Hepatocyte (in vitro differentiated cells): ENCODE measurements around the gene IFNGR2. TPM values are rescaled to one million over a fixed set of nuclear protein-coding genes. Genes with fewer than 3 reads are reported as not detected.

ENCODE experiments used
- DNase-seq: peaks from one replicate; pipeline ENCODE4 v3.0.0-alpha.2; 2016; ENCODE audit warnings: low spot score
- H2AFZ ChIP-seq: fragments of 200-600 bp; sonication (generic); 2 replicates; pipeline ENCODE4 v1.6.0; 2016; ENCODE audit warnings: antibody characterized with exemption, mild to moderate bottlenecking
- H3K27ac ChIP-seq: fragments of 200-600 bp; sonication (generic); 2 replicates; pipeline ENCODE4 v1.5.1; 2016; ENCODE audit warnings: mild to moderate bottlenecking
- H3K27me3 ChIP-seq: fragments of 200-600 bp; sonication (generic); 2 replicates; pipeline ENCODE4 v1.6.1; 2016
- H3K36me3 ChIP-seq: fragments of 200-600 bp; sonication (generic); replicated peaks from 2 replicates; pipeline ENCODE4 v1.5.1; 2016; ENCODE audit warnings: low read depth; ENCODE audit not compliant: insufficient read depth
- H3K4me1 ChIP-seq: fragments of 200-600 bp; sonication (generic); 2 replicates; pipeline ENCODE4 v1.5.1; 2016; ENCODE audit warnings: mild to moderate bottlenecking, moderate library complexity; ENCODE audit not compliant: insufficient read depth
- H3K4me2 ChIP-seq: fragments of 200-600 bp; sonication (generic); 2 replicates; pipeline ENCODE4 v1.6.0; 2016
- H3K4me3 ChIP-seq: fragments of 200-600 bp; sonication (generic); 2 replicates; pipeline ENCODE4 v1.5.1; 2016; ENCODE audit warnings: mild to moderate bottlenecking
- H3K79me2 ChIP-seq: fragments of 200-600 bp; sonication (generic); 2 replicates; pipeline ENCODE4 v1.6.0; 2017; ENCODE audit warnings: mild to moderate bottlenecking
- H3K9me2 ChIP-seq: fragments of 200-600 bp; sonication (generic); replicated peaks from 2 replicates; pipeline ENCODE4 v1.6.0; 2017; ENCODE audit warnings: mild to moderate bottlenecking; ENCODE audit not compliant: insufficient read depth
- H3K9me3 ChIP-seq: fragments of 200-600 bp; sonication (generic); 2 replicates; pipeline ENCODE4 v1.5.1; 2016; ENCODE audit warnings: low read depth, mild to moderate bottlenecking
- H4K20me1 ChIP-seq: fragments of 200-600 bp; sonication (generic); 2 replicates; pipeline ENCODE4 v1.6.0; 2016; ENCODE audit warnings: mild to moderate bottlenecking; ENCODE audit not compliant: insufficient read depth, poor library complexity, severe bottlenecking
- CTCF ChIP-seq: fragments of 200-600 bp; sonication (generic); IDR thresholded peaks from 2 replicates; pipeline ENCODE4 v1.5.1; 2016; ENCODE audit warnings: antibody characterized with exemption, mild to moderate bottlenecking; ENCODE audit not compliant: poor library complexity
- EZH2 ChIP-seq: fragments of 200-600 bp; sonication (generic); IDR thresholded peaks from 2 replicates; pipeline ENCODE4 v1.6.1; 2016; ENCODE audit warnings: antibody characterized with exemption, mild to moderate bottlenecking, borderline replicate concordance
- EZH2phosphoT487 ChIP-seq: fragments of 200-600 bp; sonication (generic); IDR thresholded peaks from one replicate; pipeline ENCODE4 v1.6.1; 2018; ENCODE audit warnings: antibody characterized with exemption, mild to moderate bottlenecking, low read depth, moderate library complexity; ENCODE audit not compliant: unreplicated experiment, severe bottlenecking
- WGBS: methylation state at CpG from one replicate; pipeline ENCODE4 v1.1.6; 2016; ENCODE audit warnings: low lambda C conversion rate; ENCODE audit errors: missing lambda C conversion rate; 5-methylcytosine and 5-hydroxymethylcytosine counted together
- polyA plus RNA-seq: library from polyadenylated mRNA; unstranded; fragments of >200 nt; fragmentation: Nextera tagmentation; extraction: Ambion mirVana; gene quantifications from 2 replicates; pipeline ENCODE4 v1.2.1, GENCODE V29; 2016
- total RNA-seq: library from RNA; depleted of rRNA; stranded (reverse); fragments of >200 nt; gene quantifications from 2 replicates; pipeline ENCODE4 v1.2.3, GENCODE V29; 2014

IFNGR2 gene
- total and polyA plus RNA-seq, 2 experiments from 2014 or later = 53.4 to 66.7 TPM

DNA sequence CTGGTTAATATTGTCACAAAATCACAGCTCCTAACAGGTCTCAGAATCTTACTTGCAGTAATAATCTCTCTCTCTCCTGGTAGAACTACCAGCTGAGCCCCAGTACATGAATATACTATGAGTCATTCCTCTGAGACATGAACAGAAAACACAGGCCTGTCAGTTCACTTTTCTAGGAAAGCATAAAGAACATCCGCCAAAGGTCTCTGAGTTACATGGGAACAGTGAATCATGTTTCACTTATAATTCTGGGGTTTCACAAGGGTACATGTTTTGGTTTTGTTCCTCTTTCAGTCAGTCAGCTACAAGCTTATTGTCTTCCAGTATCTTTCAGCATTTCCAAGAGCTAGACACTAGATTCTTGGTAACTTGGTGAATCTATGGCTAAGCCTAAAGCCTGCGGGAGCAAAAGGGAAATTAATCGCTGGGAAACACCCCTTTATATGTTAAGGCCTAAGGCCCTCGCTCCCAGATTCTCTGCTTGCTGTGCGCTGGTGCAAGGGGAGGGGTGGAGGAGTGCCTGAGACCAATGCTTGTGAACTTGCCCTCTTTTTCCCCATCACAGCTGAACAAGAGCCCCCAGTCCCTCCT lies 31.7 kb downstream of the IFNGR2 start:
- Histone ChIP-seq H3K4me2 (no peak overlapping the region), H3K4me3 (no peak overlapping the region), H3K79me2 (no peaks in the 10 kb centered on the region), H3K27me3 (no peaks in the 10 kb centered on the region), H4K20me1 (no peaks in the 10 kb centered on the region), H2AFZ (no peak overlapping the region), H3K9me2 (no peaks in the 10 kb centered on the region), H3K4me1 (peaks cover 3% of the 10 kb centered on the region), H3K27ac (peak overlapping the region; percentile 61), H3K36me3 (no peaks in the 10 kb centered on the region), H3K9me3 (no peaks in the 10 kb centered on the region)
- 87% methylated on average over 5 of the region's 5 CpGs for WGBS
- peak; percentile 68 for DNase-seq
- TF ChIP-seq EZH2 (no peak), EZH2phosphoT487 (no peak), CTCF (no peak)

DNA sequence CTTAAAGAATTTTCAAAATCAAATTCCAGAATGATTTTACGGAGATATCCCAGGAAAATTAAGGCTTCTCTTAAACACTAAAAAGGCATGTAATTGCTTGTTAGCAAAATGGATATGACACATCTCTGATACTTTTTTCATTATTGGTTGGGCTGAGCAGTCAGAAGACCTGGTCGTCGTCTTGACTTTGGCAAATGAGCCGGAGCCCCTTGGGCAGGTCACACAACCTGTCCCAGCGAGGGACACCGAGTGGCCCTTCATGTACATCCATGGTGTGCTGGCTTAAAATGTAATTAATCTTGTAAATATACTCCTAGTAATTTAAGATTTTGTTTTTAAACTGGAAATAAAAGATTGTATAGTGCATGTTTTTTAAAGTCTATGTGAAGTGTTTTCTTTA lies 33.9 kb downstream of the IFNGR2 start:
- 85% methylated on average over 6 of the region's 6 CpGs for WGBS
- Histone ChIP-seq H3K27me3 (no peaks in the 10 kb centered on the region), H3K79me2 (no peaks in the 10 kb centered on the region), H2AFZ (no peak overlapping the region), H3K4me2 (no peak overlapping the region), H3K4me3 (no peak overlapping the region), H3K4me1 (peaks cover 3% of the 10 kb centered on the region), H4K20me1 (no peaks in the 10 kb centered on the region), H3K9me2 (no peaks in the 10 kb centered on the region), H3K9me3 (no peaks in the 10 kb centered on the region), H3K27ac (no peak overlapping the region), H3K36me3 (no peaks in the 10 kb centered on the region)
- no peak for DNase-seq
- TF ChIP-seq EZH2phosphoT487 (no peak), EZH2 (no peak), CTCF (no peak)

DNA sequence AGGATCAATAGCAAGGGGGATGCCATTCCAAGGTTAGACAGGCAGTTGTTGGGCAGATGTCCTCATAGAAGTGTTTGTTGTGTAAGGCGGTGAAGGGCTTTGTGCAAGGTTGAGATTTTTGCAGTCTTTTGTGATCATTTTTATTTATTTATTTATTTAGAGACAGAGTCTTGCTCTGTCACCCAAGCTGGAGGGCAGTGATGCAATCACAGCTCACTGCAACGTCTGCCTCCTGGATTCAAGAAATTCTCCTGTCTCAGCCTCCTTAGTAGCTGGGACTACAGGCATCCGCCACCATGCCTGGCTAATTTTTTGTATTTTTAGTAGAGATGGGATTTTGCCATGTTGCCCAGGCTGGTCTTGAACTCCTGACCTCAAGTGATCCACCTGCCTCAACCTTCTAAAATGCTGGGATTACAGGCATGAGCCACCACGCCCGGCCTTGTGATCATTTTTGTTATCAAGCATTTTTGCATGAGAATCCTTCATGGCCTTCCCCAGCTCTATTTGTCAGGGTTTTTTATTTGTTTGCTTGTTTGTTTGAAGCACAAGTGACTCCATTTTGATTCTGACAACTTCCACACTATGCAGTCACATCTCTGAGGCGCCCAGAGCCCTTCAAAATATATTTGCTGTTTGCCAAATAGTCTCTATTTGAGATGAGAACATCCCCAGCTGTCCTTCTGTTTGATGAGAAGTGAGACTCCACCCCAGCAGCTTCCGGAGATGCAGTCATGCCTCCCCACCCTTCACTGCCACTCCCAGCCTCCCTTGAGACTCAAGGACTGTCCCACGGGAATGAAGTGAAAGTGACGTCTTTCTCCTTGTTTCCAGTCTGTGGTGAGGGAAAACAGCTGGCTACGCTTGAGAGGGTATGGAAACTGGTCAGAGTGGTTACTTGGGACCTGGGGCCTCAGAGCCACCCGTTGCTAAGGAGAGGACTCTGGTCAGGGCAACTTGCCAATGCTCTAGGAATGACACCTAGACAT lies 38.6 kb downstream of the IFNGR2 start:
- Histone ChIP-seq H3K4me3 (no peak overlapping the region), H3K4me1 (no peaks in the 10 kb centered on the region), H3K27me3 (no peaks in the 10 kb centered on the region), H3K9me2 (no peaks in the 10 kb centered on the region), H3K9me3 (no peaks in the 10 kb centered on the region), H3K79me2 (no peaks in the 10 kb centered on the region), H3K36me3 (no peaks in the 10 kb centered on the region), H3K27ac (peak overlapping the region; percentile 23), H4K20me1 (no peaks in the 10 kb centered on the region), H2AFZ (no peak overlapping the region), H3K4me2 (no peak overlapping the region)
- no peak for TF ChIP-seq EZH2
- no peak for TF ChIP-seq EZH2phosphoT487
- no peak for TF ChIP-seq CTCF
- WGBS = 83% methylated on average over 11 of the region's 11 CpGs
- DNase-seq = peak; percentile 16
